OCI-M1 (cell line): ENCODE measurements around the gene APCDD1L.
"Not testable (repeated sequence)": the region's sequence is repeated elsewhere in the genome, so short reads cannot be mapped to it uniquely, and the experiment has no call there.

Experiments
- DNase-seq: peaks from one replicate; lab custom pipeline; 2025; lab: John Stamatoyannopoulos, UW

APCDD1L gene

GRCh38 chr20:58414786-58415185 is 100.4 kb downstream of the APCDD1L start:
- DNase-seq, result not testable (repeated sequence)

- DNase-seq, result not testable (repeated sequence)
Measured at GRCh38 chr20:58414216-58414615, 101.0 kb downstream of the APCDD1L start.
